Activated CD4-positive, alpha-beta T cell treated with anti-CD3 and anti-CD28 coated beads for 1 hour (primary cell): ENCODE measurements around the gene CIBAR2.

Experiments used
- DNase-seq: peaks from one replicate; pipeline ENCODE4 v3.0.0-alpha.2; 2020

CIBAR2 gene

DNA sequence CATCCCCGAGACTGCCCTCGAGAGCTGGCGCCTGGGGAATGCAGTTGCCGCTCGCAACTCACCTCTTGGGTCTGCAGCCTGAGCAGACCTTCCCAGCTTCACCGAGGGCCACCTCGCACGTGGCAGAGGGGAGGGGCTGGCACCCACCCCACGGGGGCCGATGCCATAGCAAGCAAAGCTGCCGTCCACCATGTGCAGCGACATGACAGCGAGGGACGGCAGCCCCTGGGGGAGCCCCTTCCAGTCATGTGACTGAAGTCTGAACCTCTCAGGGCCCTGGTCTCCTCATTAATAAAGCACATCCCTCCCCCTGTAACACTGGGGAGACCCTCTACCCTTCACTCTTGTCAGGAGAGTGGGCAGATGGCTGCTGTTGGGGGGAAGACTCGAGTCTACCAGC lies 30.5 kb downstream of the CIBAR2 start:
- no peak for DNase-seq

DNA sequence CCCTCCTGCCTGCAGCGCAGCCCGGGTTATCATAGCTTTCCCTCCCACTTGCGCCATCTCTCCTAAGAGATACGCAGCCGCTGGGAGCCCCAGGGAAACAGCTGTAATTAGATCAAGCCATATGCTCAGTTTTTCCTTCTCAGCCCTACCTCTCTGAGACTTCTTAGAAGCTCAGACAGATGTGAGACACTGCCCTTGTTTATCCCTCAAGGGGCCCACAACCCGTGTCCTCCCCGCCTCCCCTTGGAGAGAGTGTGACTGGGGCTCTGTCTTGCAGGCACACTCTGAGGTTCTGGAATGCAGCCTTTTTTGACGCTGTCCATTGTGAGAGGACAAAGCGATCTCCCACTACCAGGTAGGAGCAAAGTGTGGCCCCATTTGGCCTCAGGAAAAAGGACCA lies 31.2 kb downstream of the CIBAR2 start:
- DNase-seq: no peak

DNA sequence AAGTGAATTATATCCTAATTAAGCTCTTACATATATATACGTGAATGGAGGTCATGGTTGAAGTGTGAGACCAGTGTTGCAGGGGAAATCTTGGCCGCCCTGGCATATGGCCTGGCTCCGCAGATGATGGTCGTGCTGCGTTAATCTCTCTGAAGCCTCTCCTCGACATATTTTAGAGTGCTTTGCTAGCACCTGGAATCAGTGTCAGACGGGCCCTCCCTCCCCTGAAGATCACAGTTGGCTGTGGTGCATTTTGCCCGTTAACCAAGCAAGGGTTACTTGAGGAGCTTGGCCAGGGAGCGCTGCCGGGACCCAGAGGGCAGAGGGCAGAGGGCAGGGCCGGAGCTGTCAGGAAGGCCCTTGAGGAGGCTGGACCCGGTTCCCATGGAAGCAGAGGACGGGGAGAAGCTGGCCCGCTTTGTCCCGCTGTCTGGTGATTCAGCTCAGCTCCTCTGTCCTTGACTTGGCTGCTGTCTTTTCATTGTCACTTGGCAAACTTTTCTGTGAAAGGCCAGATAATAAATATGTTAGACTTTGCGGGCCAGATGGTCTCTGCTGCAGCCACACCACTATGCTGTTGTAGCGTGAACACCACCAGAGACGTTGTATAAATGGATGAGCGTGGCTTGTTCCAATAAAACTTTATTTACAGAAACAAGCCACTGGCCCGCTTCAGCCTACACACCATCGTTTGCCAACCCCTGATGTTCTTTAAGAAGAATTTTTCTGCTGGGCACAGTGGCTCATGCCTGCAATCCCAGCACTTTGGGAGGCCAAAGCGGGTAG lies 32.3 kb downstream of the CIBAR2 start:
- no peak for DNase-seq

DNA sequence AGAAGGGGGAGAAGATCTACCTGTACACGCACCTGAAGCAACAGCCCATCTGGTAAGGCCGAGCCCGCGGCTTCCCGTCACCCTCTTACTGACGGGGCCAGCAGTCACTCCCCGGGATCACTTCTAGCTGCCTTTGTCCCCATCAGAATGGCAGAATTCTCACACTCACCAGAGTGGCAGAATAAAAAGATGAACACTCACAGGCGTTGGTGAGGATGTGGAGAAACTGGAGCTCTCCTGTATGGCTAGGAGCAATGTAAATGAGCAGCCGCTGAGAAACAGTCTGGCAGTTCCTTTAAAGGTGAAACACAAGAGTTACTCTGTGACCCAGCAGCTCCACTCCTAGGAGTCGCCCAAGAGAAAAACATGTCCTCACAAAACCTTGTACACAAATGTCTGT lies 33.3 kb downstream of the CIBAR2 start:
- DNase-seq: no peak

DNA sequence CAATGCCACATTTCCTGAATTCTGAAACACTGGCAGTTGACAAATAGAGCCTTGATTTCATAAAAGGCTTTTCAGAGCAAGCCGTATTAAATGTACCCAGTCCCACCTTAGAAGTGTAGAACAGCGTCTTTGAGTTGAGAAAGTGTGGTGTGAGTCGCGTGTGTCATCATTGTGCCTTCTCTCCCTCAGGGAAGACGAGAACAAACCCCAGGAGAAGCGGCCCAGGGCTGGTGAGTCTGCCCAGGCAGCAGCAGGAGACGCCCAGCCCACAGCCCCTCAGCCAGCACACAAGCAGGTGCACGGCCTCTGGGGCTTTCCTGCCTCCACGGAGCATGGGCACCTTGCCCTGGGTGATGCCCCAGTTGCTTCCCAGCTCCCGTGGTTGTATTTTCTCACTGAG lies 34.0 kb downstream of the CIBAR2 start:
- DNase-seq: no peak

DNA sequence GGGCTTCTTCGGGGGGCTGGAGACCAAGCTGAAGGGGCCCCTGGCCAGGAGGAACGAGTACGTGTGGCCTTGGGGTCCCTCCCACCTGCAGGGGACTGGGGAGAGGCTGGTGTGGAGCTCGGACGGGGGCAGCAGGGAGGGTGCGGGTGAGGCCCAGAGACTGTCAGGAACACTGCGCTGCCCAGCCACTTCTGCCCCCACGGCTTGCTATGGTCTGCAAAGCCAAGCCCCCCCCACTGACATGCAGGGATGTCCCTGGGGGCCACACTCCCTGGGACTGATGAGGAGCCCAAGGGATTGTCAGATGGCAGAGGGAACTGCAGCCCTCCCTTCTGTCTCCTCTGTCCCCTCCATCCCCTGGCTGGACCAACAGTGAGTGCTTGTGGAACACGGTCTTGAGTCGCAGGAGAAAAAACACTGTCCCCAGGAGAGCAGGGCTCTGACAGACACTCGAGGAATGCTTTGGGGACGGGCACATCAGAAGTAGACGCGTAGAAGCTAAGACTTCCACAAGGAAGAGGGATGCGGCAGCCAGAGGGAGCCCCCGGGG lies 34.6 kb downstream of the CIBAR2 start:
- DNase-seq: no peak

DNA sequence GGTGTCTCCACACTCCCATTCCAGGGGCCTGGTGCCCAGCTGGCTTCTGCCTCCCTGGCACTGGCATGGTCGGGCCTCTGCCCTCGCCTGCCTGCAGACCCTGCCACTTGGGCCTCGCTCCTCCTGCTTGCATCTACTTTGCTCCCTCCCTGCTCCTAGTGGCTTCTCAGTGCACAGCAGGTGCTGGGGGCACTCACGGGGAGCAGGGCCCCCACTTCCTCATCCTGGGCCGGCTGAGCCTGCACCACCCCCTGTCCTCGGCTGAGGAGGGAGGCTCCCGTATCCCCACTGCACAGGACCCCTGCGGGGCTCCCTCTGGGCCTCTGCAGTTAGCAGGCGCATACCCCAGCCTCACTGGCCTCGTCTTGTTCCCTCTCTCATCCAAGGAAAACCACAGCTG lies 35.2 kb downstream of the CIBAR2 start:
- DNase-seq: no peak

DNA sequence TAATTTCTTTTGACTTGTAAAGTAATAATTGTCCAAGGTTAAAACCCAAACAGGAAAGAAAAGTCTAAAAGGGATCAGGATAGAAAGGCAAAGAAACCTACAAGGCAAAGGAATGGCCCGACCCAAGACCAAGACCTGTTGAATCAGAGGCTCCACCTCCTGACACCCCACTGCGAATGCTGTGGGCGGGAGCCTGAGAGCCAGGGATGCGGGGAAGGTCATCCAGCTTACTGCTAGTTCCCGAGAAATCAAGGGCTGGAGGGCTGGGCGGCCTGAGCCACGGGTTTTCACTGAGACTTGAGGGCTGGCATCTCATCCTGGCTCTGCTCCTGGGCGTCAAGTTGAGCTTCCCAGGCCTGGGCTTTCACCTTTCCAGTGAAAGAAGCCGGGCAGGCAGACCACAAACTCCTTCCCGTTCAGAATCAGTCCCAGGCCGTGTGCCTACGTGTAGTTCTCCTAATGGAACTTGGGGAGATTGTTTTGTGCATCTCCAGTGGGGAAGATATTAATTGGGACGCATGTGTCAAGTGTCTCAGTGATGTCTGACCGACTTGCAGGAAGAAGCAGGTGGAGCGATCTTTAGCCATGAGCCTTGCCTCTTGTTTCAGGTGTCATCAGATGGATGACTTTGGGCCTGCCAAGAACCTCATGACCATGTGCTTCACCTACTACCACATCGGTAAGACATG lies 36.9 kb downstream of the CIBAR2 start:
- DNase-seq: no peak

DNA sequence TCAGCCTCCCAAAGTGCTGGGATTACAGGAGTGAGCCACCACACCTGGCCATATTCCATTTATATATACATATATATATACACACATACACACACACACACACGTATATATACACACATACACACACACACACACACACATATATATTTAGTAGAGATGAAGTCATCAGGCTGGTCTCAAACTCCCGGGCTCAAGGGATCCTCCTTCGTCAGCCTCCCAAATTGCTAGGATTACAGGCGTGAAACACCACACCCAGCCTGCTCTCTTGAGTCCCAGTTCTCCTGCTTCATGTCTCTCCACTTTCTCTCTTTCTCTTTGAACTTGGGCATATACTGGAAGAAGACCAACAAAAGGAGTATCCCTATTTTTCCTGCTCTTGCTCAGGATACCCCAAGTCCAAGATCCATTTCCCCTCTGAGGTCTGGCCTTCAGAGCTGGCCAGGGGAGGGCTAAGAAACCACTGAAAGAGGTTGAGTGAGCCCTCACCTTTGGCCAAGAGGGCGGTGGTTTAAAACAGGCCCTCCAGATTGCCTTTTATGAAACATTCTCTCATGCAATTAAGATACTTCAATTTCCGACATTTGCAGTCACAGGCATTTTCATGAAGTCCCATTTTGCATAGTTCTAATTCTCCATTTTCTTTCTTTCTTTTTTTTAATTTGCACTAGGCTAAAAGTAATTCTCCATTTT lies 37.9 kb downstream of the CIBAR2 start:
- no peak for DNase-seq

DNA sequence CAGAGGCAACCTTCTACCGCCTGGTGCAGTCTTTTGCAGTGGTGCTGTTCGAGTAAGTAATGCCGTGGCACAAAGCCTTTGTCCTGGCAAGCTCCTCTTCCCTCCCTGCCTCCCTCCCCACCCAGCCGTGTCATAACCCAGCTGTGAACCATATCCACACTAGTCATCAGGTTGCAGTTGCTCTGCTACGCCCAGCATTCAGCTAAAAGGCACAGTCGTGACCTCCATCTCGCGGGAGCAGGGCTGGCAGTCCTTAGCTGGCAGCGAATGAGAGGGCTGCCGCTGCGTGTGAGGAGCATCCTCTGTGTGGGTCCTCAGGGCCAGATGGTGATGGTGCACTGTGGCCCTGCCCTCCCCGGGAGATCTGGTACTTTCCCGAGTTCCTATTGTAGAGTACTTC lies 39.3 kb downstream of the CIBAR2 start:
- DNase-seq: no peak

DNA sequence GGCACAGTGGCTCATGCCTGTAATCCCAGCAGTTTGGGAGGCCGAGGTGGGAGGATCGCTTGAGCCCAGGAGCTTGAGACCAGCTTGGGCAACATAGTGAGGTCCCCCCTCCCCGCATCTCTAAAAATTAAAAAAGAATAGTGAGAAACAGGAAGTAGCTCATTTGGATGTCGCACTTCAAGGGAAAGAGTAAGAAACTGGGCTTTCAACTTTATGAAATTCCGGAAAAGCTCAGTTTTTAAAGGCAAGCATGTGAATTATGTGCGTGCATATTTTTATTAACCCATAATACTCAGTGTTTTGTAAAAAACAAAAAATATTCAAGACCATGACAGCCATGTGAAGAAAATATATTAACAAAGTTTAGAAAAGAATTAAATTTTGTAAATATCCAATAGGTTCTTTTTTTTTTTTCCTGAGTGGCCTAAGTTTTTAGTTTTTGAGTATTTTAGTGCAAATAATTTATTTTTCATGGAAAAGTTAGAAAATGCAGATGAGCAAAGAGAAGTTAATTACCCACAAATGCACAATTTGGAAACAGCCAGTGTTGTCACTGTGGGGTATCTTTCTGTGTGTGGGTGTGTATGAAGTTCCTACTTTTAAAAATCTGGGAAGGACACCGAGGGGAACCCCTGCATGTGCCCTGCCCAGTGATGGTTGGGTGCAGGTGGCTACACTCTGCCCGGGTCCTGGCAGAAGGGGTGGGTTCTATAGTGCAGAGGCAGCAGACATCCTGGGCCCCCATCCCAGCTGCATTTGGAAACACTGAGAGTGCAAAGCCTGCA lies 40.0 kb downstream of the CIBAR2 start:
- DNase-seq: no peak

DNA sequence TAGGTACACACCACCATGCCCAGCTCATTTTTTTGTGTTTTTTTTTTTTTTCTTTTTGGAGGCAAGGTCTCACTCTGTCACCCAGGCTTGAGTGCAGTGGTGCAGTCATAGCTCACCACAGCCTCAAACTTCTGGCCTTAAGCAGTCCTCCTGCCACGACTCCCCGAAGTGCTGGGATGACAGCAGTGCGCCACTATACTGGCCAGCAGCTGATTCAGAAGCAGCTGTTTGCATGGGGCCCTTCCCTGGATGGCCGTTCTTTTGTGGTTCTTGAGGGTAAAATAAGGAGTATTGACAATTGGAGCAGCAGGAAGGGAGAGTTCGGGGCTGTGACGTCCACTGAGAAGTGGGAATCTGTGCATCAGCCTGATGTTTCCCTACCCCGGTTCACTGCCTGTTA lies 43.1 kb downstream of the CIBAR2 start:
- DNase-seq: no peak

DNA sequence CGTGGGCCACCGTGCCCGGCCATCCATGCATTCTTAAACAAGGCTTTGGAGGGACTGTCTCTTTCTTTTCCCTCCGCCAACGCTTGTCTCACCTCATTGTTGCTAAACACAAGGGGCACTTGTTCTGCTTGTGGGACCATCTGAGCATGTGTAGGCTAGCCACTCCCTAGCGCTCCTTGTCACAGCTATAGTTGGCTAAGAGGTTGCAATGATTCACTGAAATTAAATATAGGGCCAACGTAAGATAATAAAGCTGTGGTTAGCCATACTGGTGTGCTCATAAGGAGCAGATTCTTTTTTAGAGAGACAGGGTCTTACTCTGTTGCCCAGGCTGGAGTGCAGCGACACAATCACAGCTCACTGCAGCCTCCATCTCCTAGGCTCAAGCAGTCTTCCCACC lies 43.5 kb downstream of the CIBAR2 start:
- DNase-seq: no peak

DNA sequence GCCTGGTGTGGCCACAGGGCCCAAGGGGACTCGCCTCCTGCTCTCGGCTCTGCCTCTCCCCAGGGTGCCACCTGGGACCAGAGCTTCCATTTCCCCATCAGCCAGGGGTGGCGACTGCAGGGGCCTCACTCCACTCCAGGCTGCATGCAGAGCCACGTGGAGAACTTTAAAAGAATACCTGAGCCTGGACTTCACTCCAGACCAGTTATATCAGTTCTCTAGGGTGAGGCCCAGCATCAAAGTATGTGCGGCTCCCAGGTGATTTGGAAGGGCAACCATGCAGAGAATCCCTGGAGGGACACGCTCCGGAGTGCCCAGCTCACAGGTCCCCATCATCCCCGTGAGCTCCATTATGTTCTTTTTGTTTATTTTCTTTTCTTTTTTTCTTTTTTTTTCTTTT lies 44.8 kb downstream of the CIBAR2 start:
- no peak for DNase-seq

DNA sequence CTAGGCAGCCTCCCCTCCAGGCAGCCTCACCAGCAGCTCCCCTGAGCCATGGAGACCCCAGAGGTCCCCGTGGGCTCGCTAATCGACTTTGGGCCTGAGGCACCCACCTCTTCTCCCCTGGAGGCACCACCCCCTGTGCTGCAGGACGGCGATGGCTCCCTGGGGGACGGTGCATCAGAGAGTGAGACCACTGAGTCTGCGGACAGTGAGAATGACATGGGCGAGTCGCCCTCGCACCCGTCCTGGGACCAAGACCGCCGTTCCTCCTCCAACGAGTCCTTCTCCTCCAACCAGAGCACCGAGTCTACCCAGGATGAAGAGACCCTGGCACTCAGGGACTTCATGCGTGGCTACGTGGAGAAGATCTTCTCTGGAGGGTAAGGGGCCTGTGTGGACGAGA lies 45.2 kb downstream of the CIBAR2 start:
- DNase-seq: no peak

DNA sequence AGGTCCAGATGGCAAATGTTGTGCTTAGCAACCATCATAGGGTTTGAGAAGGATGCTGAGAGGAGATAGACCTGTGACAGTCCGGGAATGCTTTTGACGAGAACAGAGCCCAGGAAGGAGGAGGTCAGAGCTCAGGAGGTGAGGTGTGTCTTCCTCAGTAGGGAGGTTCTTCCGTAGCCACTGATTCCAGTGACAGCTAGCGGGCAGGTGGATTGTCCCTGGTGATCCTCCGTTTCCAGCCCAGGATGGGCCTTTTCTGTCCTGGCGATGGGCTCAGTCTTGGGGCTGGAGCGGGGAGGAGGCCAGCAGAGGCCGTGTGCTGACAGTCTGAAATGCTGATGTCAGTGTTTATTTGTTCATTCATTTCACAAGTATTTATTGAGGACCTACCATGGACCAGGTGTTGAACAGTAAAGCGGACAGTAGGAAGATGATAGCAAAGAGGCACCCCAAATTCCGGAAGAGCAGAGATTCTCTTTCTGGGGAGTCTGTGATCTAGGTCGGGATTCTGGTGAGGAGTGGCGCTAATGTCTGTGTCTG lies 45.9 kb downstream of the CIBAR2 start:
- no peak for DNase-seq

DNA sequence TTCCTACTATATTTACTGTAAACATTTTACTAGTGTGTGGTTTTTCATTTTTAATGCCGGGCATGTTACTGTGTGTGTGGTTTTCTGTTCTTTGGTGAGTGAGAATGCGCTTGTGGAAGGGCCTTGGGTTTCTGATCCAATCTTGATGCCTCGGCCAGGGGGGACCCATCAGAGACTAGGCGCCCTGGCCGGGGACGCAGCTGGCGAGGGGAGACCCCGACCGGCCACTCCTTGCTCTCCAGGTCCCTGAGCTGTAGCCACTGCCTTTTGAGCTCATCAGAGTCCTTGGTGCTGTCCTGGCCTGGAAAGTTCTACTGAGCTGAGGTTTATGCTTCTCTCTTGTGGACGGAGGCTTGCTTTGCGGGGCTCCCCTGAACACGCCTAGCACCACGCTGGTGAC lies 47.2 kb downstream of the CIBAR2 start:
- DNase-seq: no peak

DNA sequence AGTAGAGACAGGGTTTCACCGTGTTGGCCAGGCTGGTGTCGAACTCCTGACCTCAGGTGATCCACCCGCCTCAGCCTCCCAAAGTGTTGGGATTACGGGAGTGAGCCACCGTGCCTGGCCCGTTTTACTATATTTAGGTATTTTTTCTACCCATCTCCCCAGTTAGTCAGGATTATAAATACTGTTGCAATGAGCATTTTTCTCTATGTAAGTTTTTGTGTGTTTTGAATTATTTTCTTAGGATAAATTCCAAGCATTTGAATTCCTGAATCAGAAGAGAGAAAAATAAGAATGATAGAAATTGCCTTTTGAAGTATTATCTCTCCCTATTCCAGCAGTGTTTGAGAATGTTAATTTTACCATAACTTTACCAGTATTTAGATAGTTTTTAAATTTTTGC lies 48.1 kb downstream of the CIBAR2 start:
- no peak for DNase-seq

DNA sequence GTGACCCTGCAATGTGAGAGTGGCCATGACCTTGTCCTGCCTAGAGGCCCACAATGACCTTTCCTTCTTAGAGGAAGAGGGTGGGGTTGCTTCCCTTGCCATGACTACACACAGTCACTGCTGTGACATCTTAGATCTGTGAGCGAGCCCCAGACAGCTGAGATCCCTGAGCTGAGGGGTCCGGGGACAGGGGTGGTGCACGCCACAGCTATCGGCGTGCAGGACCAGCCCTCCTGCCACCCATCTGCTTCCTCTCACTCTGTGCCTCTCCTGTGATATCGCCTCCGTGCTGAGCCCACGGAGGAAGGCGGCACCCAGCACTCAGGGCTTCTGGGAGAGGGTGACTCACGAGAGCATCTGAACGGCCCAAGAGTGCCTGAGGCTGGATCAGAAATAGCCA lies 49.4 kb downstream of the CIBAR2 start:
- no peak for DNase-seq

DNA sequence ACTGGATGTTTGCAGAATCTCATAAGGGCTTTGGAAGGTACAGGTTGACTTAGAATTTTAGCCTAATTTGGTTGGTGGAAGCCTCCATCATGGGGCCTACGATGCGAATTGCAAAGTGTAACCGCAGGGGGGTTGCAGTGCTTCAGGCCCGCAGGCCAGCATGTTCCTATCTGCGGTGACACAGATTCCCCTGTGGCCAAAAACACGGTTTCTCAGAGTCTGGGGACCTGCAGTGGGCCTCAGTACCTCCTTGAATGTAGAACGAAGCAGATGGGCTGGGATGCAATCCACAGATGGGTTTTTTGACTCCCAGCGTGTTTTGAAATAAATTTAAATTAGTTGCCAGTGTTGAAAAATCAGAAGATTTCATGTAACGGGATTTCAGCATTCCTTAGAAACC lies 49.9 kb downstream of the CIBAR2 start:
- DNase-seq: no peak

DNA sequence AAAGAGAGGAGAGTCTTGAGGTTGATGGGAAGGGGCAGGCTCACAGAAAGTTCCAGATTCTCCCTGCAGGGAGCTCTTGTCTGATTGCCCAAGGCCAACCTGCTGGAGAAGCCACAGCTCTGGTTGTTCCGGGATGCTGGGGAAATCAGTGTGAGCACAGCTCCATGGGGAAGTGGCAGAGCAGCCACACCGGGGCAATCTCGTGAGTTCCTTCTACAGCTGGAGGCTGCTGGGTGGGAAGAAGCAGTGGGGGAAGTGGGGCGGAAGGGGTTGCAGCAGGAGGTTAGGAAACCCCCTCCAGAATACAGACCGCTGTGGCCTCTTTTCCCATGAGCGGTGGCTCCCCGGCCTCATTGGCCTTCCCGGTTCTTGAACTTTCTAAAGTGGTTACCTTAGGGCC lies 50.7 kb downstream of the CIBAR2 start:
- no peak for DNase-seq

DNA sequence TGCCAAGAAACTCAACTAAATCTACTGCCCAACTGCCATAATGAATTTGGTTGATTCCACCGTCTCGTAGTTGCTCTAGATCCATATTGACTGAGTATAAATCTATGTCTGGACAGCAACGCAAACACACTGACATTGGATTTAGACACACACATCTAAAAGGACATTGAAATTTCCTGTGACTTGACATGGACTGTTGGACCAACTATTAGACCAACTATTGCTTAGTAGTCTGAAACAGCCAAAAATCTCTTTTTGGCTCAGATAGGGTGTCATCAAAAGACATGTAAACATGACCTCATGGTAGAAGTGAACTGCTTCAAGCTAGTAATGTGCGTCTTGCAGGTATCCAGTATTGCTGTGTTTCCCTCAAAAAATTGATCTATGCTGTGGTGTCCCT lies 53.4 kb downstream of the CIBAR2 start:
- no peak for DNase-seq

DNA sequence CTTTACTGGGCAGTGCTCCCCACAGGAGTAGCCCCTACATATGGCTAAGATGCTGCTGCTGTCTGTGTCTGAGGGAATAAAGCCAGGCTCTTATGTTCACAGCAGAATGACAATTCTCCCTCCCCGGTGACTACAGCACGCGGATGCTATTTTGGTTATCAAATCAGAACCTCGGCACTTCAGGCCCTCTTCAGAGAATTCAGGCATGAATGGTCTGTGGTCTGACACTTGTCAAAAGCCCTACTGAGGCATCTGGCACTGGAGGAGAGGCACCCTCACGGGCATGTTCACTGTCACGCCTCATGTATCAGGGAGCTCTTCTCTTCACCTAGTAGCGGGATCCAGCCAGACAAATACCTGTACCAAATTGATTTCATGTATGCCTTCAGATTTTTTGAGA lies 54.3 kb downstream of the CIBAR2 start:
- no peak for DNase-seq
